ENCODE measurements around the gene DIP2C. TPM values are rescaled to one million over a fixed set of nuclear protein-coding genes. Genes with fewer than 3 reads are reported as not detected.

The DIP2C gene
- total RNA-seq, 3 donors from 2014 or later: 8.0 to 72.0 (median 8.5) TPM

DNA sequence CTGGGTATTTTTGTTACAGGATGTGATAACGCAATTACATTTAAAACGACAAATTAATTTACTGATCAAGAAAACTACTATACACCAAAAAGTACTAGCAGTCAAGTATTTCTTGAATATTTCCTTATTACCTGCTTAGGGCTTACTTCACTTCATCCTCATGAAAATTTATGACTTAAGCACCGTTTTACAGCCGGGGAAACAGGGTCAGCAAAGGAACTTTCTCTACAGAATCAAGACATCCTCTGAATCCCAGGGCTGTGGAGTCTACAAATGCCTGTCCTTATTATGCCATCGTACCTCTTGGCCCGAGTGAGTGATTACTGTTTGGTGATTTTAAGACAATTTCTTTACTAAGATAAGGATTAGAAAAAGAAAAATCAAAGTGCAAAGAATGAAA is 305.9 kb downstream of the DIP2C start:
- no peaks in the 10 kb centered on the region for H3K9me3 ChIP-seq
- DNase-seq: no peak
- no peak overlapping the region for H3K4me3 ChIP-seq
- TF ChIP-seq, protein P1, sequence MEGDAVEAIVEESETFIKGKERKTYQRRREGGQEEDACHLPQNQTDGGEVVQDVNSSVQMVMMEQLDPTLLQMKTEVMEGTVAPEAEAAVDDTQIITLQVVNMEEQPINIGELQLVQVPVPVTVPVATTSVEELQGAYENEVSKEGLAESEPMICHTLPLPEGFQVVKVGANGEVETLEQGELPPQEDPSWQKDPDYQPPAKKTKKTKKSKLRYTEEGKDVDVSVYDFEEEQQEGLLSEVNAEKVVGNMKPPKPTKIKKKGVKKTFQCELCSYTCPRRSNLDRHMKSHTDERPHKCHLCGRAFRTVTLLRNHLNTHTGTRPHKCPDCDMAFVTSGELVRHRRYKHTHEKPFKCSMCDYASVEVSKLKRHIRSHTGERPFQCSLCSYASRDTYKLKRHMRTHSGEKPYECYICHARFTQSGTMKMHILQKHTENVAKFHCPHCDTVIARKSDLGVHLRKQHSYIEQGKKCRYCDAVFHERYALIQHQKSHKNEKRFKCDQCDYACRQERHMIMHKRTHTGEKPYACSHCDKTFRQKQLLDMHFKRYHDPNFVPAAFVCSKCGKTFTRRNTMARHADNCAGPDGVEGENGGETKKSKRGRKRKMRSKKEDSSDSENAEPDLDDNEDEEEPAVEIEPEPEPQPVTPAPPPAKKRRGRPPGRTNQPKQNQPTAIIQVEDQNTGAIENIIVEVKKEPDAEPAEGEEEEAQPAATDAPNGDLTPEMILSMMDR (IDR thresholded peaks at IDR 0.05): no peak
- peak; percentile 17 for ATAC-seq
- intact Hi-C loops (cut with DNase I, micrococcal nuclease): no loop called here
- peaks cover 3% of the 10 kb centered on the region for H3K4me1 ChIP-seq (ENCODE audit: low read depth)
- peaks cover 2% of the 10 kb centered on the region for H3K36me3 ChIP-seq (ENCODE audit: low read depth)

DNA sequence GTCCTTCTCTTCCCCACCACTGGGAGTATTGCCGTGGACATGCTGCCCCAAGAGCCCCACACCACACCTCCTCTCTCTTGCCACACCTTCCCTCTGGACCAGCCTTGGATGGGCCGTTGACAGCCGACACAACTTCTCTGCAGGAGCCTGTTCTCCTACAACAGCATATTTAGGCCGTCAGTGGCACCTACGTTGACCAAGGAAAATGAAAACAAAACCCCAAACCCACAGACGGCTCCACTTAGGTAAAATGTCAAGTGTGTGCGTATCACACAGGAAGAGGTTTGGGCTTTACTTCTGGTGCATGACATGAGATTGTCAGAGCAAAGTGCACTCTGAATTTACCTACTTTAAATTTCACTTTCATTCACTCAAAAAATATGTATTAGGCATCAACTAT is 307.7 kb downstream of the DIP2C start:
- H3K9me3 ChIP-seq: no peaks in the 10 kb centered on the region
- no peak overlapping the region for H3K4me3 ChIP-seq
- TF ChIP-seq, protein P1 (IDR thresholded peaks at IDR 0.05): no peak
- H3K36me3 ChIP-seq (ENCODE audit: low read depth): peaks cover 2% of the 10 kb centered on the region
- ATAC-seq: no peak
- H3K4me1 ChIP-seq (ENCODE audit: low read depth): no peaks in the 10 kb centered on the region
- no peak for DNase-seq
- intact Hi-C loops (cut with DNase I, micrococcal nuclease): no loop called here

DNA sequence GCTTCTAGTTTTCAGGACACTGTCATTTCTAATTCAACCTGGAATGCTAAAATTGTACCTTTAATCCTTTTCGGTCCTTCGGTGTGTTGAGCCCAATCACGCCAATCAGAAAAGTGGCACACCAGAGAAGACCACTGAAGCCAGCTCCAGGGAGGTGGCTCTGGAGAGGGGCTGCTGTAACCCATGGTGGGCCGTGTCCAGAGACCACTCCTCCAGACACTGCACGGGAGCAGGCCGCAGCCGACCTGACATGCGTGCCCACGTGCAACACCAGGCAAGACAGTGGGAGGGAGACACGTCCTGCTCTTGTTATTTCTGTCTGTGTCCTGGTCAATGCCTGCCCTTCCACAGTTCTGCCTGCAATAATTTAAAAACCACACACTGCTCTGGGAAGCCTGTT is 308.1 kb downstream of the DIP2C start:
- H3K36me3 ChIP-seq (ENCODE audit: low read depth): peaks cover 2% of the 10 kb centered on the region
- H3K9me3 ChIP-seq: no peaks in the 10 kb centered on the region
- H3K4me1 ChIP-seq (ENCODE audit: low read depth): no peaks in the 10 kb centered on the region
- ATAC-seq (no peak), DNase-seq (no peak)
- TF ChIP-seq, protein P1 (IDR thresholded peaks at IDR 0.05): no peak
- intact Hi-C loops (cut with DNase I, micrococcal nuclease): no loop called here
- H3K4me3 ChIP-seq: no peak overlapping the region

DNA sequence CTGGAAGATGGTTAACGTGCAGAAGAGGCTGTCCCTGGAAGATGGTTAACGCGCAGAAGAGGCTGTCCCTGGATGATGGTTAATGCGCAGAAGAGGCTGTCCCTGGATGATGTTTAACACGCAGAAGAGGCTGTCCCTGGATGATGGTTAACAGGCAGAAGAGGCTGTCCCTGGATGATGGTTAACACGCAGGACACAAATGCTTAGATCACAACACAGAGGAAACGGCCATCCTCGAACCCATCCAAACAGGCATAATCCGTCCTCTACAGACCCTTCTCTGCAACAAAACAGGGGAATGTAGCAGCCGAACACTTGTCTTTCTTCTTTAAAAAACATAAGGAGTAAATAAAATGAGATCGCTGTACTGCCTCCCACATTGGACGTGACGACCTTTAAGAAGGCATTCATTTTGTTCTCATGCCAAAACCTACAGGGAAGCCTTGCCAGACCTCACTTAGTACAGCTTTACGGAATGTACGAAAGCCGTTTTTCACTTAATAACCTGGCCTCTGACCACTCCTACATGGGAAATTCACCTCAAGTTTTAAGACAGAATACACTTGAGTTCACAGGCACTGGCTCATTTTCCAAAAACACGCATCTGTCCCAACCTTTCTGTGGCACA is 309.0 kb downstream of the DIP2C start:
- intact Hi-C loops (cut with DNase I, micrococcal nuclease): no loop called here
- Histone ChIP-seq H3K4me3 (no peak overlapping the region), H3K4me1 (ENCODE audit: low read depth) (no peaks in the 10 kb centered on the region), H3K9me3 (no peaks in the 10 kb centered on the region), H3K36me3 (ENCODE audit: low read depth) (peaks cover 2% of the 10 kb centered on the region)
- no peak for ATAC-seq
- TF ChIP-seq, protein P1 (IDR thresholded peaks at IDR 0.05): no peak
- DNase-seq: no peak

DNA sequence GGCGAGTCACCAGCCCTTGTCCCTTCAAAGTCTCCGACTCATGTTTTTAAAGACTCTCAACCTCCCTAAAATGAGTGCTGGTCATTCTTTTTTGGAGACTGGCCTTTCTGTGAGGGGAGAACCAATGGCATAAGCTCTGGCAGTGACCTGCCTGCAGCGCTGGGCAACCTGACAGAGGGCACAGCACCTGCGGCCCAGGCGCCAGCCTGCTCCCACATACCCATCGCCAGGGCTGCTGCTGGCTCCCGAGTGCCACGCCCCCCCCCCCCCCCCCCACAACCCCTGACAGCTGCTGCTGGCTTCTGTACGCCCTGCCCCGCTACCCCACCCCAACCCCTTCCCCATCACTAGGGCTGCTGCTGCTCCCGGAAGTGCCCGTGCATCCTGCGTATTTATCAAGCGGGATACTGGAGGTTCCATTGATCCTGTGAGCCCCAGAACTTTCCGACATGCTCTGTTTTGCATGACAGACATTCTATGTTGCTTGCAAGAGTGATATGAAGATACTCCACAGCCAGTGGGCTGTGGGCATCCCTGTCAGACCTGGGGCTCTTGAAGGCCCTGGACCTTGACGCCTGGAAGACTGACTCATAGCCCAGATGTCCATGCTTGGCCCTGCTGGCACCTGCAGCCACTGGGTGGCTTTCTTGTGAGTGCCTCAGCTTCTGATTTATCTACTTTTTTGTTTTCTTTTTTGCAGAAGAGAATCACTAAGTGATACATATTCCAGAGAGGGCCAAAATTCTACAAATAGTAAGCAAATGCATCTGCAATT is 310.4 kb downstream of the DIP2C start:
- intact Hi-C loops (cut with DNase I, micrococcal nuclease): no loop called here
- Histone ChIP-seq H3K36me3 (ENCODE audit: low read depth) (peaks cover 2% of the 10 kb centered on the region), H3K4me3 (no peak overlapping the region), H3K9me3 (no peaks in the 10 kb centered on the region), H3K4me1 (ENCODE audit: low read depth) (no peaks in the 10 kb centered on the region)
- TF ChIP-seq, protein P1 (IDR thresholded peaks at IDR 0.05): no peak
- no peak for DNase-seq
- ATAC-seq: no peak

Measured in mucosa of descending colon (tissue), 3 donors.